ENCODE data around the gene FHOD3. TPM values are rescaled to one million over a fixed set of nuclear protein-coding genes. Genes with fewer than 3 reads are reported as not detected.

FHOD3 gene
- total RNA-seq, 2 experiments from 2014 or later = not detected

DNA sequence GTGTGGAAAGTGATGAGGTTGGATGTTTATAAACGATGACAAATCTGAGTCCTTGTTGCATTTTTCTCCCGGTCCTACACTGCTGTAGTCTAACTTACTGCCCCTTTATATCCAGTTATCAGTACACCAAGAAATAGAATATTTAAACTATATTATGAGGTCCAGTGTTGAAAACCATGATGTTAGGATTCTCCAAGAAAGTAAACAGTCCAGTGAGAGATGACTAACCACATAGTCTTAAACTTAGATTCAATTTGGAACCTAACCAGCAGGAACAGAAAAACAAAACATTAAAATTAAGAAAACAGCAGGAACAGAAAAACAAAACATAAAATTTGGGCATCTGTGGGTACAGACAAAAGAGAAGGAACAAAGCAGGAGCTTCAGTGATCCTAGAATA is 388.1 kb downstream of the FHOD3 start:
- intact Hi-C loops (cut with micrococcal nuclease) = no loop called here
- Mint-ChIP-seq H3K36me3 (ENCODE audit: low read depth) (no peaks in the 10 kb centered on the region), H3K4me1 (ENCODE audit: low read depth) (no peaks in the 10 kb centered on the region), H3K27me3 (peaks cover 18% of the 10 kb centered on the region), H3K9me3 (peaks cover 4% of the 10 kb centered on the region), H3K4me3 (no peak overlapping the region), H3K27ac (no peak overlapping the region)
- ChIA-PET POLR2A (no interaction called here), CTCF (no interaction called here)
- TF ChIP-seq, protein P1, sequence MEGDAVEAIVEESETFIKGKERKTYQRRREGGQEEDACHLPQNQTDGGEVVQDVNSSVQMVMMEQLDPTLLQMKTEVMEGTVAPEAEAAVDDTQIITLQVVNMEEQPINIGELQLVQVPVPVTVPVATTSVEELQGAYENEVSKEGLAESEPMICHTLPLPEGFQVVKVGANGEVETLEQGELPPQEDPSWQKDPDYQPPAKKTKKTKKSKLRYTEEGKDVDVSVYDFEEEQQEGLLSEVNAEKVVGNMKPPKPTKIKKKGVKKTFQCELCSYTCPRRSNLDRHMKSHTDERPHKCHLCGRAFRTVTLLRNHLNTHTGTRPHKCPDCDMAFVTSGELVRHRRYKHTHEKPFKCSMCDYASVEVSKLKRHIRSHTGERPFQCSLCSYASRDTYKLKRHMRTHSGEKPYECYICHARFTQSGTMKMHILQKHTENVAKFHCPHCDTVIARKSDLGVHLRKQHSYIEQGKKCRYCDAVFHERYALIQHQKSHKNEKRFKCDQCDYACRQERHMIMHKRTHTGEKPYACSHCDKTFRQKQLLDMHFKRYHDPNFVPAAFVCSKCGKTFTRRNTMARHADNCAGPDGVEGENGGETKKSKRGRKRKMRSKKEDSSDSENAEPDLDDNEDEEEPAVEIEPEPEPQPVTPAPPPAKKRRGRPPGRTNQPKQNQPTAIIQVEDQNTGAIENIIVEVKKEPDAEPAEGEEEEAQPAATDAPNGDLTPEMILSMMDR (IDR thresholded peaks at IDR 0.05) = no peak
- ATAC-seq = no peak
- DNase-seq = no peak

DNA sequence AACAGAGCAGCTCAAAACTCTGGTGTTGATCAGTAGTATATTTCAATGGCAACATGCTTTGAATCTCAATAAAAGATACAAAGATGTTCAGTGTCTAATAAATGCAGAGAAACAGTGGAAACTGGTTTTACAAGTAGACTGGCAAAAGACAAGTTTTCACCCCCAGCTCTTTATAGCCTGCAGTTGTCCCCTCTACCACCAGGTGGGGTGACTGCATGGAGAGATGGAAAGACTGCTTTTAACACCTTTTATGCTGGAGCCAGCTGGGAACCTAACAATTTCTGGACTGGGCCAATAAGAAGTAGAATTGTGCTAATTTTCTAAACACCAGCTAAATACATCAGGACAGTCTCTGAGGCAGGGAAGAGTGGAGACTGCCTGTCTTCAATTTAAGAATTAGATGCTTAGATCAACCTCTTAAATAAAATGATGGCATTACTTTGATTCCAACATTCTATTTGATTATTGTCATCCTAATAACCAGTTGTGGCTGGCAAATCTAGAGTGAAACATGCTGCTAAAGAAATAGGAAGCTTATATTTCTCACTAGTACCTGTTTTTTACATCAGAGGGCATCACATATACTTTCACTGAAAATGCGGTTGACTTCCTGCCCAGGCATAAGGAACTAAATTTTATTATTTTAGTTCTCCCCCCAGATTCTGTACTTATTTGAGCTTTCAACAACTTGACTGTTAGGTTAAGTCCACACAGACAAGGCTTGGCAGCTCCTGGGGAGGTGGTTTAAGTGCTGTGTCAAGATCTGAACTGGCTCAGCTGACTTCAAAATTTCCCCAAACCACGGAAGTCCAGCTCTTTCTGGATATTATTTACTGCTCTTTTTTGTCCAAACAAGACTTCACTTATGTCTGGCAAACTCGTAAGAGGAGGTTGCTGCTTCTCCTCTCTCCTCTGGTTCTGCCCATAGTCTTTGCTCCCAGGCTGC is 390.8 kb downstream of the FHOD3 start:
- H3K27me3 Mint-ChIP-seq = peaks cover 9% of the 10 kb centered on the region
- DNase-seq = peak; percentile 74
- H3K4me3 Mint-ChIP-seq = no peak overlapping the region
- no peaks in the 10 kb centered on the region for H3K36me3 Mint-ChIP-seq (ENCODE audit: low read depth)
- ChIA-PET POLR2A (no interaction called here), CTCF (interaction anchor here (0.7 to 3.4 kb wide), 27 partner anchors 9 to 268 kb away, joined by 3 to 58 read pairs (median 5); partner anchors contain the start of genes KIAA1328 and TPGS2)
- no peak overlapping the region for H3K27ac Mint-ChIP-seq
- intact Hi-C loops (cut with micrococcal nuclease) = loop anchor here (2.0 kb wide), 1 partner anchor 121 kb away; no protein-coding TSS in a partner anchor
- H3K9me3 Mint-ChIP-seq = peaks cover 4% of the 10 kb centered on the region
- peak; percentile 53 for ATAC-seq
- no peaks in the 10 kb centered on the region for H3K4me1 Mint-ChIP-seq (ENCODE audit: low read depth)
- TF ChIP-seq, protein P1 (IDR thresholded peaks at IDR 0.05) = peak; percentile 79

DNA sequence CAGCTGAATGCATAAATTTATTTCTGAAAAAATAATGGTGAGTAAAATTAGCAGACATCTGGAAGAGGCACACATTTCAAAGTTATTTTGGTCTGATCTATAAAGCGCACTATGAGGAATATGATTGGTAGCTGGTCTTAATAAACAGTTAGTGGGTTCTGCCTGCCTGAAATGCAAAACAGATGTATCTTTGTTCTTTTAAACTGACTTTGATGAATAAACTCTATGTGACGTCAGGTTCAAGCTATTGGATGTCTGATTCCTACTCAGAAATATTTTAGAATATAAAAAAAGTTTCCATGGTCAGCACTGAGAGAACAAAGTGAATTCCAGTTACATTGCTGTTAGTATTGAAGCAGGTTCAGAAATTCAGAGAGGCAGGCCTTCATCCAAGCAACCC is 394.9 kb downstream of the FHOD3 start:
- H3K9me3 Mint-ChIP-seq = no peaks in the 10 kb centered on the region
- H3K4me1 Mint-ChIP-seq (ENCODE audit: low read depth) = no peaks in the 10 kb centered on the region
- DNase-seq = no peak
- no peak overlapping the region for H3K4me3 Mint-ChIP-seq
- no peaks in the 10 kb centered on the region for H3K36me3 Mint-ChIP-seq (ENCODE audit: low read depth)
- ChIA-PET POLR2A (no interaction called here), CTCF (no interaction called here)
- no peak for ATAC-seq
- H3K27ac Mint-ChIP-seq = no peak overlapping the region
- intact Hi-C loops (cut with micrococcal nuclease) = no loop called here
- TF ChIP-seq, protein P1 (IDR thresholded peaks at IDR 0.05) = no peak
- peaks cover 3% of the 10 kb centered on the region for H3K27me3 Mint-ChIP-seq

DNA sequence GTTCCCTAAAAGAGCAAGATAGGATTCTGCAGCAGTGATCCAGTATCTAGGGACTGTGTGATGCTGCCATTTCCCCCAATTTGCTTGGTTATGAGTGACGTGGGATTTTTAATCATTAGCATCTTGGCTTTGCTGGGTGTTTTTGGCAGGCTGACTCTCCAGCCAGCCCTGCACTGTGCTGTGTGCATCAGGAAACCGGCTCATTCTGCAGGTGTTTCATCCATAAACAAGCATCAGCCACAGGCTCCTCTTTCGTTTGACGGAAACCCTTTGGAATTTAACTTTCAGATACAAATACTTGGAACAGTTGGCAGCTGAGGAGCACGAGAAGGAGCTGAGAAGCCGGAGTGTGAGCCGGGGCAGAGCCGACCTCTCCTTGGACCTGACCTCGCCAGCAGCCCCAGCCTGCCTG is 395.4 kb downstream of the FHOD3 start:
- CTCF ChIA-PET = no interaction called here
- H3K36me3 Mint-ChIP-seq (ENCODE audit: low read depth) = no peaks in the 10 kb centered on the region
- intact Hi-C loops (cut with micrococcal nuclease) = no loop called here
- POLR2A ChIA-PET = no interaction called here
- H3K4me3 Mint-ChIP-seq = no peak overlapping the region
- H3K27me3 Mint-ChIP-seq = peaks cover 3% of the 10 kb centered on the region
- H3K9me3 Mint-ChIP-seq = no peaks in the 10 kb centered on the region
- H3K4me1 Mint-ChIP-seq (ENCODE audit: low read depth) = no peaks in the 10 kb centered on the region
- ATAC-seq (no peak), DNase-seq (no peak)
- TF ChIP-seq, protein P1 (IDR thresholded peaks at IDR 0.05) = no peak
- no peak overlapping the region for H3K27ac Mint-ChIP-seq

DNA sequence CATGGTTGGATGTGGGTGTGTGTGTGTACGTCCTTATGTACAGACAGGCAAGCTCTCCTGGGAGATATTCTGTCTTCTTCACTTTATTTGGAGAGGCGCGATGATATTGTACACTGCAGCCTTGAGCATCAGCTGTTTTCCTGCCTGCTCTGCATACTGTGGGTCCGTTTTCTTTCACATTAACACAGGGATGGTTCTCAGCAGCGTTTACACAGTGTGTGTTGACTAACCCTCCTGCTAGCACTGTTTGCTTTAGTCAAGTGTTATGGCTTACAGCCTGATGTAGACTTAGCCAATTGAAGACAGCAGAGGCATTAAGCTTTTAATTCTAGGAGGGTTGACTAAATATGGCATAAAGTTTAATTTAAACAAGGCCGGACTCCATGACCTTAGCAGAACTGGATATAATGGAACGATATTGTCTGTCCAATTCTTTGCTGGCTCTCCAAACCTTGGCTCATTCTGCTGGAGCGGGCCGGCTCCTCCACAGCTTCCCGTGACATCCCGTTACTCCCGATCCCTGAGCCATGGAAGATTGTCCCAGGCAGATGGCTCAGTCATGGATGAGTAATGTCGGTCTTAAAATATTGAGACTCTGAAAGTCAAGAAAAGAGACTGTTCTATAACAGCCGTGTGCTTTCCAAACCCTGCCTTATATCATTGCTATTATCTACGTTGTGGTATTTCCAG is 396.6 kb downstream of the FHOD3 start:
- TF ChIP-seq, protein P1 (IDR thresholded peaks at IDR 0.05) = no peak
- no peaks in the 10 kb centered on the region for H3K27me3 Mint-ChIP-seq
- no peak overlapping the region for H3K27ac Mint-ChIP-seq
- H3K4me3 Mint-ChIP-seq = no peak overlapping the region
- ATAC-seq = no peak
- H3K36me3 Mint-ChIP-seq (ENCODE audit: low read depth) = no peaks in the 10 kb centered on the region
- DNase-seq = no peak
- intact Hi-C loops (cut with micrococcal nuclease) = no loop called here
- no peaks in the 10 kb centered on the region for H3K9me3 Mint-ChIP-seq
- H3K4me1 Mint-ChIP-seq (ENCODE audit: low read depth) = no peaks in the 10 kb centered on the region
- POLR2A ChIA-PET = no interaction called here
- CTCF ChIA-PET = no interaction called here
